ENCODE measurements around the gene POLR2B.
"Not testable (repeated sequence)": the region's sequence is repeated elsewhere in the genome, so short reads cannot be mapped to it uniquely, and the experiment has no call there.

The POLR2B gene

GRCh38 chr4:56990109-56990905 is 11.6 kb downstream of the POLR2B start:
- no peak for DNase-seq

- peak; percentile 70 for DNase-seq
These were observed 16.8 kb downstream of the POLR2B start for GRCh38 chr4:56995525-56995924.

- DNase-seq: no peak
These were observed 21.1 kb downstream of the POLR2B start for GRCh38 chr4:56999751-57000150.

GRCh38 chr4:57013543-57014120 is 34.9 kb downstream of the POLR2B start:
- no peak for DNase-seq

- DNase-seq: no peak
These were observed 40.3 kb downstream of the POLR2B start for GRCh38 chr4:57018980-57019379.

GRCh38 chr4:57020467-57021101 is 41.9 kb downstream of the POLR2B start:
- DNase-seq: no peak

GRCh38 chr4:57023104-57023503 is 44.4 kb downstream of the POLR2B start:
- no peak for DNase-seq

GRCh38 chr4:57034520-57034919 is 55.8 kb downstream of the POLR2B start:
- no peak for DNase-seq

- DNase-seq: peak; percentile 73
These were observed 59.4 kb downstream of the POLR2B start for GRCh38 chr4:57037982-57038604.

- DNase-seq: no peak
These were observed 60.6 kb downstream of the POLR2B start for GRCh38 chr4:57039345-57039744.

GRCh38 chr4:57040510-57040909 is 61.8 kb downstream of the POLR2B start:
- DNase-seq: no peak

- DNase-seq: no peak
These were observed 62.3 kb downstream of the POLR2B start for GRCh38 chr4:57041020-57041419.

GRCh38 chr4:57042711-57043169 is 64.0 kb downstream of the POLR2B start:
- peak; percentile 66 for DNase-seq

GRCh38 chr4:57043347-57044251 is 64.9 kb downstream of the POLR2B start:
- DNase-seq: peak; percentile 85

GRCh38 chr4:57044279-57044678 is 65.6 kb downstream of the POLR2B start:
- DNase-seq: no peak

- DNase-seq: no peak
These were observed 66.3 kb downstream of the POLR2B start for GRCh38 chr4:57044996-57045395.

- not testable (repeated sequence) for DNase-seq
These were observed 68.3 kb downstream of the POLR2B start for GRCh38 chr4:57047046-57047445.

- DNase-seq: no peak
These were observed 70.1 kb downstream of the POLR2B start for GRCh38 chr4:57048590-57049304.

GRCh38 chr4:57051095-57051494 is 72.4 kb downstream of the POLR2B start:
- DNase-seq: no peak

- no peak for DNase-seq
These were observed 72.8 kb downstream of the POLR2B start for GRCh38 chr4:57051524-57051923.

GRCh38 chr4:57053508-57053907 is 74.8 kb downstream of the POLR2B start:
- no peak for DNase-seq

GRCh38 chr4:57055886-57056285 is 77.2 kb downstream of the POLR2B start:
- DNase-seq: no peak
